Keratinocyte (primary cell): ENCODE results near the gene FOXP4. TPM values are rescaled to one million over a fixed set of nuclear protein-coding genes. Genes with fewer than 3 reads are reported as not detected.
A peak's percentile ranks its signal among the peaks of the same experiment; 100 is the strongest.

Source experiments
- DNase-seq: peaks from one replicate; pipeline ENCODE4 v3.0.0-alpha.2; 2011; ENCODE audit warnings: low read depth, missing footprints, low spot score
- FAIRE-seq: peaks from 2 replicates; lab custom pipeline; 2011; peaks lifted over from hg19 to GRCh38; lab: Jason Lieb, UNC
- H2AFZ ChIP-seq: 2 replicates; pipeline ENCODE4 v1.6.0; 2012; ENCODE audit warnings: low read length, control low read depth, inconsistent platforms; ENCODE audit not compliant: control insufficient read depth
- H3K27ac ChIP-seq: 2 replicates; pipeline ENCODE4 v1.5.1; 2011; ENCODE audit warnings: low read length; ENCODE audit not compliant: control insufficient read depth, insufficient read depth
- H3K27me3 ChIP-seq: 3 replicates; pipeline ENCODE4 v1.6.0; 2011; ENCODE audit warnings: low read length; ENCODE audit not compliant: control insufficient read depth, insufficient read depth; ENCODE audit errors: extremely low read depth
- H3K36me3 ChIP-seq, 2 experiments: 2 replicates in 1 of 2; 3 replicates in 1 of 2; pipeline ENCODE4 v1.5.1; 2011; ENCODE audit warnings: low read length in 2 of 2, mild to moderate bottlenecking in 1 of 2; ENCODE audit not compliant: control insufficient read depth in 2 of 2, insufficient read depth in 2 of 2; ENCODE audit errors: extremely low read depth in 1 of 2
- H3K4me1 ChIP-seq: 3 replicates; pipeline ENCODE4 v1.5.1; 2011; ENCODE audit warnings: low read length; ENCODE audit not compliant: control insufficient read depth, insufficient read depth; ENCODE audit errors: extremely low read depth
- H3K4me2 ChIP-seq: 3 replicates; pipeline ENCODE4 v1.6.0; 2011; ENCODE audit warnings: low read depth, low read length; ENCODE audit not compliant: control insufficient read depth, insufficient read depth; ENCODE audit errors: extremely low read depth
- H3K4me3 ChIP-seq, 3 experiments: fragments of 200-600 bp in 1 of 3; sonication (generic) in 1 of 3; 2 replicates in 2 of 3; 3 replicates in 1 of 3; pipeline ENCODE4 v1.5.1; 2011 to 2016; ENCODE audit warnings: low read length in 3 of 3, mild to moderate bottlenecking in 3 of 3, control low read depth in 2 of 3, inconsistent platforms in 1 of 3, low read depth in 1 of 3, mixed read lengths in 1 of 3, mixed run types in 1 of 3, moderate library complexity in 1 of 3; ENCODE audit not compliant: control insufficient read depth in 2 of 3, insufficient read depth in 2 of 3; ENCODE audit errors: extremely low read depth in 1 of 3
- H3K79me2 ChIP-seq: 2 replicates; pipeline ENCODE4 v1.6.0; 2012; ENCODE audit warnings: low read length; ENCODE audit not compliant: control insufficient read depth, insufficient read depth
- H3K9ac ChIP-seq: 3 replicates; pipeline ENCODE4 v1.6.0; 2011; ENCODE audit warnings: low read length; ENCODE audit not compliant: control insufficient read depth, insufficient read depth; ENCODE audit errors: extremely low read depth
- H3K9me1 ChIP-seq: 3 replicates; pipeline ENCODE4 v1.6.0; 2011; ENCODE audit warnings: low read length; ENCODE audit not compliant: control insufficient read depth, insufficient read depth; ENCODE audit errors: extremely low read depth
- H3K9me3 ChIP-seq: 2 replicates; pipeline ENCODE4 v1.5.1; 2012; ENCODE audit warnings: low read depth, low read length; ENCODE audit not compliant: control insufficient read depth
- H4K20me1 ChIP-seq: 3 replicates; pipeline ENCODE4 v1.6.0; 2011; ENCODE audit warnings: low read length; ENCODE audit not compliant: control insufficient read depth, insufficient read depth; ENCODE audit errors: extremely low read depth
- CTCF ChIP-seq, 3 experiments: IDR thresholded peaks in 1 of 3; conservative IDR thresholded peaks in 1 of 3; optimal IDR thresholded peaks in 1 of 3; 2 replicates in 2 of 3; 3 replicates in 1 of 3; pipeline versions ENCODE3 to v1.5.1; 2011; ENCODE audit warnings: low read length in 3 of 3, mild to moderate bottlenecking in 3 of 3, moderate library complexity in 2 of 3, control low read depth in 1 of 3, inconsistent platforms in 1 of 3; ENCODE audit not compliant: insufficient read depth in 2 of 3; ENCODE audit errors: extremely low read depth in 1 of 3
- EZH2 ChIP-seq: IDR thresholded peaks from one replicate; pipeline ENCODE4 v1.6.1; 2012; ENCODE audit warnings: inconsistent platforms, mild to moderate bottlenecking, low read length, moderate library complexity
- dilution Hi-C: fragments of 300-500 bp; cut with MboI; formaldehyde crosslinking; loops from one replicate; pipeline ENCODE4 v1.7.0; 2020; ENCODE audit warnings: low sequenced_read_pairs; ENCODE audit not compliant: extremely low pct_ligation_motif_present
- polyA plus RNA-seq, 5 experiments: library from polyadenylated mRNA; depleted of rRNA in 3 of 5; stranded (reverse) in 3 of 5; stranded (forward) in 1 of 5; unstranded in 1 of 5; fragments of >200 nt; gene quantifications; 1 replicate in 1 of 5; 2 replicates in 3 of 5; 3 replicates in 1 of 5; pipeline versions ENCODE4 v1.2.1 to v1.2.3, GENCODE V29; 2011 to 2012; ENCODE audit warnings: missing spikeins in 2 of 5, low read depth in 1 of 5, low replicate concordance in 1 of 5

The FOXP4 gene
- polyA plus RNA-seq, 1 donor (not counting 4 experiments of a cell fraction or from before 2014, with no cell fraction given), result 1.1 TPM

GRCh38 chr6:41561416-41561815, 15.2 kb downstream of the FOXP4 start:
- Histone ChIP-seq H3K27ac (no peak overlapping the region), H4K20me1 (peaks cover 3% of the 10 kb centered on the region), H2AFZ (no peak overlapping the region), H3K27me3 (no peaks in the 10 kb centered on the region), H3K4me3 (no peak overlapping the region), H3K9ac (no peak overlapping the region), H3K4me1 (peaks cover 6% of the 10 kb centered on the region), H3K9me1 (peaks cover 3% of the 10 kb centered on the region), H3K36me3 (peaks cover 5 to 7% of the 10 kb centered on the region in 2 experiments), H3K9me3 (no peaks in the 10 kb centered on the region), H3K4me2 (peak overlapping the region; percentile 65), H3K79me2 (peaks cover 2% of the 10 kb centered on the region)
- FAIRE-seq (no peak), DNase-seq (no peak)
- TF ChIP-seq EZH2 (no peak), CTCF (optimal IDR thresholded peaks at IDR 0.05 in 1 of 3, IDR thresholded peaks at IDR 0.05 in 1 of 3, conservative IDR thresholded peaks at IDR 0.05 in 1 of 3; ENCODE audit: extremely low read depth in 1 of 3, insufficient read depth in 2 of 3, low read length in 3 of 3) (no peak)
- dilution Hi-C loops, result no loop called here

GRCh38 chr6:41561931-41562911, 16.0 kb downstream of the FOXP4 start:
- DNase-seq, result no peak
- H3K27ac ChIP-seq, result no peak overlapping the region

More at GRCh38 chr6:41561931-41562911, 16.0 kb downstream of the FOXP4 start:
- Histone ChIP-seq H3K79me2 (peaks cover 2% of the 10 kb centered on the region), H3K4me1 (peaks cover 6% of the 10 kb centered on the region), H2AFZ (no peak overlapping the region), H4K20me1 (peaks cover 3% of the 10 kb centered on the region), H3K4me3 (no peak overlapping the region), H3K27me3 (no peaks in the 10 kb centered on the region), H3K9ac (no peak overlapping the region), H3K9me1 (peaks cover 3% of the 10 kb centered on the region), H3K4me2 (no peak overlapping the region), H3K9me3 (no peaks in the 10 kb centered on the region), H3K36me3 (peaks cover 9 to 15% of the 10 kb centered on the region in 2 experiments)
- TF ChIP-seq CTCF (optimal IDR thresholded peaks at IDR 0.05 in 1 of 3, IDR thresholded peaks at IDR 0.05 in 1 of 3, conservative IDR thresholded peaks at IDR 0.05 in 1 of 3; ENCODE audit: extremely low read depth in 1 of 3, insufficient read depth in 2 of 3, low read length in 3 of 3), result no peak
- TF ChIP-seq EZH2, result no peak
- dilution Hi-C loops, result no loop called here
- FAIRE-seq, result no peak
